ENCODE data around the gene WWP2.
"Not testable (repeated sequence)": the region's sequence is repeated elsewhere in the genome, so short reads cannot be mapped to it uniquely, and the experiment has no call there.

DNA sequence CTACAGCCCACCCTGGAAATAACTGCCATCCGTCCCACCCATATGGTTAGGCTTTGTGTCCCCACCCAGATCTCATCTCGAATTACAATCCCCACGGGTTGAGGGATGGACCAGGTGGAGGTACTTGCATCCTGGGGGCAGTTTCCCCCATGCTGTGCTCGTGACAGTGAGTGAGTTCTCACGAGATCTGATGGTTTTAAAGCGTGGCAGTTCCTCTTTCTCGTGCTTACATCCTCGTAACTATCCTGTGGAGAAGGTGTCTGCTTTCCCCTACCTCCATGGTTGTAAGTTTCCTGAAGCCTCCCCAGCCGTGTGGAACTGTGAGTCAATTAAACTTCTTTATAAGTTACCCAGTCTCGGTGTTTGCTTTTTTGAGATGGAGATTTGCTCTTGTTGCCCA lies 206.0 kb downstream of the WWP2 start:
- TF ChIP-seq, protein P1, sequence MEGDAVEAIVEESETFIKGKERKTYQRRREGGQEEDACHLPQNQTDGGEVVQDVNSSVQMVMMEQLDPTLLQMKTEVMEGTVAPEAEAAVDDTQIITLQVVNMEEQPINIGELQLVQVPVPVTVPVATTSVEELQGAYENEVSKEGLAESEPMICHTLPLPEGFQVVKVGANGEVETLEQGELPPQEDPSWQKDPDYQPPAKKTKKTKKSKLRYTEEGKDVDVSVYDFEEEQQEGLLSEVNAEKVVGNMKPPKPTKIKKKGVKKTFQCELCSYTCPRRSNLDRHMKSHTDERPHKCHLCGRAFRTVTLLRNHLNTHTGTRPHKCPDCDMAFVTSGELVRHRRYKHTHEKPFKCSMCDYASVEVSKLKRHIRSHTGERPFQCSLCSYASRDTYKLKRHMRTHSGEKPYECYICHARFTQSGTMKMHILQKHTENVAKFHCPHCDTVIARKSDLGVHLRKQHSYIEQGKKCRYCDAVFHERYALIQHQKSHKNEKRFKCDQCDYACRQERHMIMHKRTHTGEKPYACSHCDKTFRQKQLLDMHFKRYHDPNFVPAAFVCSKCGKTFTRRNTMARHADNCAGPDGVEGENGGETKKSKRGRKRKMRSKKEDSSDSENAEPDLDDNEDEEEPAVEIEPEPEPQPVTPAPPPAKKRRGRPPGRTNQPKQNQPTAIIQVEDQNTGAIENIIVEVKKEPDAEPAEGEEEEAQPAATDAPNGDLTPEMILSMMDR (IDR thresholded peaks at IDR 0.05; ENCODE audit: low read length), result not testable (repeated sequence)
- TF ChIP-seq EZH2 (optimal IDR thresholded peaks at IDR 0.05; ENCODE audit: low read depth, low read length), result not testable (repeated sequence)

All from MM.1S (cell line).